HFF-Myc (cell line): Measurements from ENCODE around the gene HES7.
"Not testable (repeated sequence)": the region's sequence is repeated elsewhere in the genome, so short reads cannot be mapped to it uniquely, and the experiment has no call there.

Experiments
- DNase-seq: peaks from one replicate; pipeline ENCODE4 v3.0.0-alpha.2; 2011; ENCODE audit warnings: low read depth; ENCODE audit errors: extremely low read depth
- H3K4me3 ChIP-seq: replicated peaks from 2 replicates; pipeline ENCODE4 v1.5.1; 2011; ENCODE audit warnings: low read depth, mild to moderate bottlenecking, control low read depth, low read length
- CTCF ChIP-seq: IDR thresholded peaks from 2 replicates; pipeline ENCODE4 v1.5.1; 2012; ENCODE audit warnings: mild to moderate bottlenecking, low read depth, low read length, control low read depth; ENCODE audit errors: missing control alignments

Gene HES7

GRCh38 chr17:8108972-8109660, 14.8 kb downstream of the HES7 start:
- no peak for DNase-seq
- no peak for TF ChIP-seq CTCF
- no peak overlapping the region for H3K4me3 ChIP-seq

- DNase-seq, H3K4me3 ChIP-seq: not testable (repeated sequence)
These were observed 16.9 kb downstream of the HES7 start for GRCh38 chr17:8106980-8107379.

GRCh38 chr17:8105957-8106398, 17.9 kb downstream of the HES7 start:
- no peak for TF ChIP-seq CTCF
- no peak for DNase-seq
- H3K4me3 ChIP-seq = no peak overlapping the region

GRCh38 chr17:8104911-8105310, 19.0 kb downstream of the HES7 start:
- DNase-seq = no peak
- no peak overlapping the region for H3K4me3 ChIP-seq
- no peak for TF ChIP-seq CTCF

GRCh38 chr17:8103549-8103948, 20.4 kb downstream of the HES7 start:
- no peak overlapping the region for H3K4me3 ChIP-seq
- no peak for DNase-seq
- no peak for TF ChIP-seq CTCF

- no peak overlapping the region for H3K4me3 ChIP-seq
- no peak for DNase-seq
- TF ChIP-seq CTCF = no peak
These were observed 22.2 kb downstream of the HES7 start for GRCh38 chr17:8101721-8102120.

- H3K4me3 ChIP-seq = no peak overlapping the region
- no peak for TF ChIP-seq CTCF
- no peak for DNase-seq
These were observed 23.1 kb downstream of the HES7 start for GRCh38 chr17:8100763-8101162.
